IMR-90 (cell line): ENCODE measurements around the gene SLC9C2. TPM values are rescaled to one million over a fixed set of nuclear protein-coding genes. Genes with fewer than 3 reads are reported as not detected.

Experiments
- ATAC-seq: fragments of 200-7000 bp; cut with Tn5 transposase; 2 replicates; pipeline ENCODE4 v1.9.1; 2020; ENCODE audit warnings: low read depth, mild to moderate bottlenecking, moderate library complexity
- BruUV-seq: library from RNA; stranded (reverse); fragments of 400-500 nt; replicated peaks from 2 replicates; lab custom pipeline; 2021; lab: Mats Ljungman, UMichigan
- CTCF ChIA-PET: fragments of 300-600 bp; formaldehyde crosslinking; extraction: SDS; loops from one replicate; lab custom pipeline; 2021; ENCODE audit warnings: antibody characterized with exemption; lab: Yijun Ruan, JAX
- POLR2A ChIA-PET: fragments of 300-600 bp; sonication (Branson Sonifier 250); formaldehyde crosslinking; loops from one replicate; lab custom pipeline; 2022; ENCODE audit warnings: antibody characterized with exemption; ENCODE audit not compliant: unreplicated experiment; lab: Charles Lee
- DNase-seq: peaks from one replicate; pipeline ENCODE4 v3.0.0; 2013
- H2AFZ ChIP-seq: replicated peaks from 2 replicates; pipeline ENCODE3; 2013; ENCODE audit warnings: low read length, mild to moderate bottlenecking; ENCODE audit not compliant: poor library complexity
- H2AK5ac ChIP-seq: 2 replicates; pipeline ENCODE4 v1.6.1; 2013; ENCODE audit warnings: low read depth, low read length, inconsistent platforms
- H2AK9ac ChIP-seq: replicated peaks from 2 replicates; pipeline ENCODE3; 2013; ENCODE audit warnings: mild to moderate bottlenecking, low read depth, low read length, moderate library complexity; ENCODE audit not compliant: poor library complexity
- H2BK120ac ChIP-seq: 2 replicates; pipeline ENCODE4 v1.6.1; 2013; ENCODE audit warnings: low read depth, low read length, inconsistent platforms
- H2BK15ac ChIP-seq: 3 replicates; pipeline ENCODE4 v1.6.1; 2013; ENCODE audit warnings: low read depth, low read length, inconsistent platforms
- H2BK20ac ChIP-seq: 2 replicates; pipeline ENCODE4 v1.6.1; 2013; ENCODE audit warnings: low read depth, mild to moderate bottlenecking, inconsistent platforms, low read length, moderate library complexity
- H2BK5ac ChIP-seq: 2 replicates; pipeline ENCODE4 v1.6.1; 2013; ENCODE audit warnings: mild to moderate bottlenecking, low read depth, low read length, inconsistent platforms; ENCODE audit not compliant: poor library complexity, severe bottlenecking
- H3K14ac ChIP-seq: replicated peaks from 2 replicates; pipeline ENCODE4 v1.6.1; 2013; ENCODE audit warnings: low read depth, low read length, inconsistent platforms
- H3K18ac ChIP-seq: 2 replicates; pipeline ENCODE4 v1.6.1; 2013; ENCODE audit warnings: low read depth, low read length, control low read depth
- H3K23ac ChIP-seq: 2 replicates; pipeline ENCODE4 v1.6.1; 2013; ENCODE audit warnings: low read depth, low read length, inconsistent platforms
- H3K27ac ChIP-seq: 2 replicates; pipeline ENCODE4 v1.5.1; 2013; ENCODE audit warnings: mild to moderate bottlenecking, control low read depth, low read length; ENCODE audit not compliant: insufficient read depth
- H3K27me3 ChIP-seq: 2 replicates; pipeline ENCODE4 v1.6.1; 2013; ENCODE audit warnings: low read length; ENCODE audit not compliant: control insufficient read depth, insufficient read depth
- H3K36me3 ChIP-seq: 2 replicates; pipeline ENCODE4 v1.6.1; 2013; ENCODE audit warnings: low read length, mixed read lengths; ENCODE audit not compliant: control insufficient read depth, insufficient read depth
- H3K4ac ChIP-seq: 2 replicates; pipeline ENCODE4 v1.6.1; 2013; ENCODE audit warnings: low read depth, low read length, inconsistent platforms
- H3K4me1 ChIP-seq: 2 replicates; pipeline ENCODE4 v1.6.1; 2013; ENCODE audit warnings: low read length, mixed read lengths; ENCODE audit not compliant: control insufficient read depth, insufficient read depth
- H3K4me2 ChIP-seq: 2 replicates; pipeline ENCODE4 v1.6.1; 2013; ENCODE audit warnings: low read depth, mild to moderate bottlenecking, control low read depth, low read length, moderate library complexity
- H3K4me3 ChIP-seq: 2 replicates; pipeline ENCODE4 v1.5.1; 2013; ENCODE audit warnings: low read depth, mild to moderate bottlenecking, control low read depth, low read length, moderate library complexity; ENCODE audit not compliant: insufficient read depth
- H3K56ac ChIP-seq: 2 replicates; pipeline ENCODE4 v1.6.1; 2013; ENCODE audit warnings: low read length, inconsistent platforms; ENCODE audit not compliant: insufficient read depth; ENCODE audit errors: extremely low read depth
- H3K79me1 ChIP-seq, 2 experiments: 2 replicates each; pipeline ENCODE4 v1.6.1; 2013; ENCODE audit warnings: low read length in 2 of 2, inconsistent platforms in 1 of 2, low read depth in 1 of 2
- H3K9ac ChIP-seq: 2 replicates; pipeline ENCODE4 v1.6.1; 2013; ENCODE audit warnings: low read depth, low read length, control low read depth
- H3K9me1 ChIP-seq: 2 replicates; pipeline ENCODE4 v1.6.1; 2013; ENCODE audit warnings: low read length, inconsistent platforms; ENCODE audit not compliant: insufficient read depth
- H3K9me3 ChIP-seq: 2 replicates; pipeline ENCODE4 v1.6.1; 2013; ENCODE audit warnings: low read length; ENCODE audit not compliant: control insufficient read depth, insufficient read depth
- H4K20me1 ChIP-seq: 2 replicates; pipeline ENCODE4 v1.6.1; 2013; ENCODE audit warnings: low read length, inconsistent platforms; ENCODE audit not compliant: insufficient read depth
- H4K5ac ChIP-seq: 2 replicates; pipeline ENCODE4 v1.6.1; 2013; ENCODE audit warnings: mild to moderate bottlenecking, low read depth, low read length, control low read depth
- H4K8ac ChIP-seq, 2 experiments: 2 replicates each; pipeline ENCODE4 v1.6.1; 2013; ENCODE audit warnings: low read depth in 2 of 2, low read length in 2 of 2, control low read depth in 1 of 2, inconsistent platforms in 1 of 2
- H4K91ac ChIP-seq: 2 replicates; pipeline ENCODE4 v1.6.1; 2013; ENCODE audit warnings: low read depth, low read length, inconsistent platforms; ENCODE audit not compliant: insufficient read depth
- FOS ChIP-seq: fragments of 150-350 bp; IDR thresholded peaks from 2 replicates; pipeline ENCODE4 v1.6.1; 2016; ENCODE audit warnings: low read depth, low read length
- RFX5 ChIP-seq: IDR thresholded peaks from 2 replicates; pipeline ENCODE4 v1.8.0; 2012; ENCODE audit warnings: low read depth, mild to moderate bottlenecking, low read length, moderate library complexity
- WGBS, 2 experiments: methylation state at CpG; one replicate each; pipeline versions ENCODE4 v1.1.5 to v1.1.7; 2013; ENCODE audit warnings: missing lambda C conversion rate in 2 of 2; ENCODE audit not compliant: insufficient read length in 1 of 2; ENCODE audit errors: extremely low coverage in 2 of 2; 5-methylcytosine and 5-hydroxymethylcytosine counted together
- dilution Hi-C: fragments of 300-500 bp; cut with HindIII; formaldehyde crosslinking; loops from one replicate; pipeline ENCODE4 v1.14.3; 2018; ENCODE audit warnings: low sequenced_read_pairs; ENCODE audit not compliant: unreplicated experiment
- in situ Hi-C: fragments of 300-500 bp; cut with MboI; formaldehyde crosslinking; loops from 3 replicates; pipeline ENCODE4 v1.14.3; 2019; ENCODE audit warnings: low sequenced_read_pairs, inconsistent platforms, mixed read lengths
- intact Hi-C: fragments of 100-400 bp; cut with micrococcal nuclease; formaldehyde crosslinking; loops from 2 replicates; pipeline ENCODE4 v1.10.0; 2022
- polyA plus RNA-seq, 3 experiments: library from polyadenylated mRNA; depleted of rRNA; stranded (reverse); fragments of >200 nt; gene quantifications; 2 replicates each; pipeline ENCODE4 v1.2.3, GENCODE V29; 2012; ENCODE audit warnings: low replicate concordance in 1 of 3
- total RNA-seq: library from RNA; depleted of rRNA; stranded (reverse); fragments of >200 nt; gene quantifications from 2 replicates; pipeline ENCODE4 v1.2.3, GENCODE V29; 2012

SLC9C2 gene
- total and polyA plus RNA-seq, 2 of the 4 experiments (the other 2 are of a cell fraction) = not detected

DNA sequence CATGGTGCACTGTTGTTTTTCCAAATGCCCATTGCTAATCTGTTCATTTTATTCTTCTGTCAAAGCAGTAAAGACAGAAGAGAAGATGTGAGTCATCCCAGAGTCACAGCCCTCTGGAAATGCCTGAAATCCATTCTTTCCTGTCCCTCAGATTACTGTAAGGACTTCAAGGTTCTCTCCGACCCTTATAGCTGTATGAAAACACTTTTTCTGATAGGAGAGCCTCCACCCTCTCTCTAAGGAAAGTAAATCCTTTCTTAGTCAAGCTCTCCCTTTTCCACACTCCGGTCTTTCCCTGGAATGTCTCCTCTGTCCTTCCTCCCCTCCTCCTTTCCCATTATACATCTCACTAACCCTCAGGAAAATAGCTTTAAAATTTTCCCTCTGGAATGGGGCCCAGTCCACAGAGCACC is 129.3 kb downstream of the SLC9C2 start:
- H4K8ac ChIP-seq = peak overlapping the region in 1 of 2 experiments; percentile 74; a peak in 2 of 4 replicates
- ChIA-PET POLR2A (no interaction called here), CTCF (no interaction called here)
- 0 out of 2 replicates have a peak overlapping the region, but pooled peaks have one; percentile 51 for H3K14ac ChIP-seq
- no CpG with 5 or more reads among the region's 2 CpGs for WGBS, 2 experiments
- H2BK5ac ChIP-seq = peak overlapping the region; percentile 91
- H3K27me3 ChIP-seq = no peaks in the 10 kb centered on the region
- in situ Hi-C loops = no loop called here
- peak; percentile 75 for DNase-seq
- peaks cover 8 to 56% of the 10 kb centered on the region in 2 experiments for H3K79me1 ChIP-seq
- peak overlapping the region; percentile 35 for H3K56ac ChIP-seq
- peak overlapping the region; percentile 88 for H3K4me2 ChIP-seq
- peak; percentile 6; the same call in 1 of the 2 replicates for ATAC-seq
- peak overlapping the region; percentile 83; the same call in 1 of the 2 replicates for H3K18ac ChIP-seq
- H2BK20ac ChIP-seq = peak overlapping the region; percentile 81; the same call in 1 of the 2 replicates
- peak overlapping the region; percentile 32; the same call in 1 of the 2 replicates for H3K9ac ChIP-seq
- peak overlapping the region; percentile 65; the same call in 1 of the 2 replicates for H3K23ac ChIP-seq
- peak overlapping the region; percentile 73 for H2BK120ac ChIP-seq
- dilution Hi-C loops = no loop called here
- TF ChIP-seq RFX5 (no peak), FOS (0 out of 2 replicates have a peak, but pooled peaks have one; percentile 46)
- H2AK9ac ChIP-seq = no peak overlapping the region
- H3K9me1 ChIP-seq = peaks cover 4% of the 10 kb centered on the region; the same call in 1 of the 2 replicates
- peak overlapping the region; percentile 53 for H3K4ac ChIP-seq
- peak overlapping the region; percentile 5; the same call in 1 of the 3 replicates for H2BK15ac ChIP-seq
- H3K27ac ChIP-seq = peak overlapping the region; percentile 35
- H4K20me1 ChIP-seq = peaks cover 6% of the 10 kb centered on the region; the same call in 1 of the 2 replicates
- peak overlapping the region; percentile 42 for H4K91ac ChIP-seq
- no TSS peak for BruUV-seq
- H3K9me3 ChIP-seq = peaks cover 5% of the 10 kb centered on the region; the same call in 1 of the 2 replicates
- H3K4me3 ChIP-seq = no peak overlapping the region; the same call in 1 of the 2 replicates
- no peak overlapping the region for H2AFZ ChIP-seq
- peak overlapping the region; percentile 62; the same call in 1 of the 2 replicates for H4K5ac ChIP-seq
- peaks cover 16% of the 10 kb centered on the region for H3K4me1 ChIP-seq
- intact Hi-C loops = loop anchor here (1.0 kb wide), 1 partner anchor 19 kb away; no protein-coding TSS in a partner anchor
- H3K36me3 ChIP-seq = no peaks in the 10 kb centered on the region
- H2AK5ac ChIP-seq = no peak overlapping the region; the same call in 1 of the 2 replicates
